Measurements from ENCODE around the gene RPS3A. TPM values are rescaled to one million over a fixed set of nuclear protein-coding genes. Genes with fewer than 3 reads are reported as not detected.
"Not testable (repeated sequence)": the region's sequence is repeated elsewhere in the genome, so short reads cannot be mapped to it uniquely, and the experiment has no call there.

RPS3A gene
- 6,954 TPM for polyA plus RNA-seq (2012; ENCODE audit: missing spikeins)

DNA sequence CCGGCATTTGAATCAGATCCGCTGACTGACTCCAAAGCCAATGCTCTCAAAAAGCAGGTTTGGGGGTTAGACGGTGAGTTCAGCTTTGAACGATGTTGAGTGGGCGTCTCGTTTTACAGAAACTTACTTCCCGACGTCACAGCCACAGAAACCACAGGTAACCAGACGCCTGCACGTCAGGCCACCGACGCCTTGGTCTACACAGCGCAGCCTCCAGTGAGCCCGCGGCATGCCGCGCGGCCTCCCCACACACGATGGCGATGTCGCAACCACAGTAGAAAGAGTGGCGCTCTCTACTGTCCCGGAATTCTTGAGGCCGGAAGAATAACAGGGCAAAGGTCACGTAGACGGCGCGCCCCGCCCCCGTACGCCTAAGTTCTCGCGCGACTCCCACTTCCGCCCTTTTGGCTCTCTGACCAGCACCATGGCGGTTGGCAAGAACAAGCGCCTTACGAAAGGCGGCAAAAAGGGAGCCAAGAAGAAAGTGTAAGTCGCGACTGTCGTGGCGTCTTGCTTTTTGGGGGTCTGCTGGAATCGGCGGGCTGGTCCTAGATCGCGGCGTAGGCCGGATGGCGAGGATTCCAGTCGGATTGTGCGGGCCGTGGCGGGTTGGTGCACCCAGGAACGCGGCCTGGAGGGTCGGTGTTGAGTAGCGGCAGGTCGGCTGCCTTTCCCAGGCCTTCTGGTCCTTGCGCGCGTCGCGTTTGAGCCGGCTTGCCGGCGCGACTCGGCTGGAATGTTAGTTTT, at the start of gene RPS3A:
RPS3A (plus strand) TSS at position 400 of the 747 bp plus-strand sequence; CDS start at position 425, 25 bp downstream.
- peak; percentile 74 for DNase-seq (ENCODE audit: insufficient read length)
- TF ChIP-seq POLR2A (IDR thresholded peaks at IDR 0.05; ENCODE audit: low read depth, low read length) (peak; percentile 99), TAF1 (IDR thresholded peaks at IDR 0.05; ENCODE audit: borderline replicate concordance, low read depth, low read length) (peak; percentile 99), POLR2AphosphoS5 (IDR thresholded peaks at IDR 0.05; ENCODE audit: low read depth, low read length) (peak; percentile 99)
- FAIRE-seq, result peak; percentile 98

DNA sequence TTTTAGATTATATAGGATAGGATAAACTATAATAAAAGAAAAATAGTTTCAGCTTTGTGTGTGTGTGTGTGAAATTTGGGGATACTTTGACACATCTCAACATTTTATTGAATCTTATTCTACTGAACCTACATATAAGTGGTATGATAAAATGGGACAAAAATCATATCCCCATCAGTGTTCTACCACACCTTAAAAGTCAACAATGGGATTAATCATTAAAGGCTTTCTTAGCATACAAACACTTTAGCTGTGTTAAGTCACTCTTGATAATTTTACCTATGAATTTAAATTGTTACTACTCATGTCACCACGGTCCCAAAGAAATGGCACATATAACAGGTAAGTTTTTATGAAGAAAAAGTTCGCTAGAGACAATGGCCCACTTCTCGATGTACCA, 46.6 kb upstream of the RPS3A start:
- FAIRE-seq, result no peak
- TF ChIP-seq POLR2A (IDR thresholded peaks at IDR 0.05; ENCODE audit: low read depth, low read length) (no peak), POLR2AphosphoS5 (IDR thresholded peaks at IDR 0.05; ENCODE audit: low read depth, low read length) (no peak)

DNA sequence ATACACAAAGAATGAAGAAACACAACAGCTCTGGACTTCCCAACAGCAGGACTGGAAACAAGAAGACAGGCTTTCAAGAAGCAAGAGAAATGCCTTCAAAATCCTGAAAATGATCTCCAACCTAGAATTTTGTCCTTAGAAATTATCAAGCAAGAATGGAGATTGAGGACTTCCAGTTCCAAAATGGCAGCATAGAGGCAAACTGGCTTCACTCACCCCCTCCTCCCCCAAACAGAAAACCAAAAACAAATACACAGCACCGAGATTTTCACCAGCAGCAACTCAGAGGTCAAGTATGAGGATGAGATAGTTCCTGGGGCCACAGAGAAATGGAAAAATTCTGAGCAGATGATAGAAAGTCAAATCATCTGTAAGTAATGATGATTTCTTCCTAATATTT, 43.9 kb upstream of the RPS3A start:
- FAIRE-seq (no peak), DNase-seq (ENCODE audit: insufficient read length) (no peak)
- no peak for TF ChIP-seq TAF1 (IDR thresholded peaks at IDR 0.05; ENCODE audit: borderline replicate concordance, low read depth, low read length)
- no peak for TF ChIP-seq POLR2AphosphoS5 (IDR thresholded peaks at IDR 0.05; ENCODE audit: low read depth, low read length)
- TF ChIP-seq POLR2A (IDR thresholded peaks at IDR 0.05; ENCODE audit: low read depth, low read length), result no peak

More for the DNA sequence above, 46.6 kb upstream of the RPS3A start:
- no peak for DNase-seq (ENCODE audit: insufficient read length)

DNA sequence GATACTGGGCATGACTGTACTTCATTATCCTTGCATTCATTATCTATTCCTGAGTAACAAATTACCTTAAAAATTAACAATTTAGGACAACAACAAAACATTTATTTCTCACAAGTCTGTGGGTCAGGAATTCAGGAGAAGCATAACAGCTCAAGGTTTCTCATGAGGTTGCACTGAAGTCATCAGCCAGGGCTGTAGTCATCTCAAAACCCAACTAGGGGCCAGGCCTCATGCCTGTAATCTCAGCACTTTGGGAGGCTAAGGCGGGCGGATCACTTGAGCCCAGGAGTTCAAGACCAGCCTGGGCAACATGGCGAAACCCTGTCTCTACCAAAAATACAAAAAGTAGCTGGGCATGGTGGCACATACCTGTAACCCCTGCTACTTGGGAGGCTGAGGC, 36.3 kb upstream of the RPS3A start:
- not testable (repeated sequence) for FAIRE-seq

DNA sequence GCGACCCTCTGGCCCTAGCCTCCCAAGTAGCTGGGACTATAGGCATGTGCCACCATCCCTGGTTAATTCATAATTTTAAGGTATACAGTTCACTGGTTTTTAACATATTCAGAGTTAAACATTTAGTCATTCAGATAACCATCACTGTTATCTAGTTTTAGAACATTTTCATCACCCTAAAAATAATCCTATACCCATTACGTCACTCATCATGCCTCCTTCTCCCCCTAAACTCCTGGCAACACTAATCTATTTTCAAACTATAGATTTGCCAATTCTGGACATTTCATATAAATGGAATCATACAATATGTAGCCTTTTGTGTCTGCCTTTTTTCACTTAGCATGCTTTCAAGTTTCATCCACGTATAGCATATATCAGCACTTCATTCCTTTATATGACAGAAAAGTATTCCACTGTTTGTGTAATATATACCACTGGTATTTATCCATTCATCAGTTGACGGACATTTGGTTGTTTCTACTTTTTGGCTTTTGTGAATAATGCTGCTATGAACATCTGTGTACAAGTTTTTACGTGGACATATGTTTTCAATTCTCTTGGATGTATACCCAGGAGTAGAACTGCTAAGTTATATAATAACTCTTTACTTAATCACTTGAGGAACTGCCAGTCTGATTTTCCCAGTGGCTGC, 32.0 kb upstream of the RPS3A start:
- no peak for DNase-seq (ENCODE audit: insufficient read length)
- TF ChIP-seq TAF1 (IDR thresholded peaks at IDR 0.05; ENCODE audit: borderline replicate concordance, low read depth, low read length) (no peak), POLR2A (IDR thresholded peaks at IDR 0.05; ENCODE audit: low read depth, low read length) (no peak), POLR2AphosphoS5 (IDR thresholded peaks at IDR 0.05; ENCODE audit: low read depth, low read length) (no peak)
- FAIRE-seq, result no peak

More for the DNA sequence above, 36.3 kb upstream of the RPS3A start:
- DNase-seq (ENCODE audit: insufficient read length), result not testable (repeated sequence)

DNA sequence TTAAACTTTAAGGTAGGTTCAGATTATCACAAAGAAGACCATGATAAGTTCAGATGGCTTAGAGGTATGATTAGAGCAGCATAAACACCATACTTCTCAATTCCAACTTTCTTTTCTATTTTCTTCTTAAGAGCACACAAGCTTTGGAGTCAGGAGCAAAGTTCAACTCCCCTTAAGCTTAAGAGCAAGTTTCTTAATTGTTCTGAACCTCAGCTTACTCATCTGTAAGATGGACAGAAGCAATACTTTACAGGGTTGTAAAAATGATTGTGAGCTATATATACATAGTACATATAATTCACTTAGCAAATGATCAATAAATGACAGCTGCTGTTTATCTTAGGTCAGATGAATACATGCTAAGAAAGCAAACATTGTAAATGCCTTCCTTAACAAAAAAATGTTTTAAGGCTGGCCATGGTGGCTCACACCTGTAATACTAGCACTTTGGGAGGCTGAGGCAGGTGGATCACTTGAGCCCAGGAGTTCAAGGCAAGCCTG, 25.0 kb upstream of the RPS3A start:
- DNase-seq (ENCODE audit: insufficient read length) (no peak), FAIRE-seq (no peak)
- TF ChIP-seq POLR2A (IDR thresholded peaks at IDR 0.05; ENCODE audit: low read depth, low read length), result no peak
- TF ChIP-seq TAF1 (IDR thresholded peaks at IDR 0.05; ENCODE audit: borderline replicate concordance, low read depth, low read length), result no peak
- no peak for TF ChIP-seq POLR2AphosphoS5 (IDR thresholded peaks at IDR 0.05; ENCODE audit: low read depth, low read length)

DNA sequence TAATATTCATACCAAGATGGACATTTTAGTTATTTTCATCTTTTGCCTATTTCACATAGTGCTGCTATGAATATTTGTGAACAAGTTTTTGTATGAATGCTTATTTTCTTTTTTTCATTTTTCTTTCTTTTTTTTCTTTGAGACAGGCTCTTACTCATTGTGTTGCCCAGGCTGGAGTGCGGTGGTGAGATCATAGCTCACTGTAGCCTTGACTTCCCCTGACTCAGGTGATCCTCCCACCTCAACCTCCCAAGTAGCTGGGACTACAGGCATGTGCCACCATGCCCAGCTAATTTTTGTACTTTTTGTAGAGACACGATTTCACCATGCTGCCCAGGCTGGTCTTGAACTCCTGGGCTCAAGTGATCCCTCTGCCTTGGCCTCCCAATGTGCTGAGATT, 21.4 kb upstream of the RPS3A start:
- not testable (repeated sequence) for DNase-seq (ENCODE audit: insufficient read length); FAIRE-seq

DNA sequence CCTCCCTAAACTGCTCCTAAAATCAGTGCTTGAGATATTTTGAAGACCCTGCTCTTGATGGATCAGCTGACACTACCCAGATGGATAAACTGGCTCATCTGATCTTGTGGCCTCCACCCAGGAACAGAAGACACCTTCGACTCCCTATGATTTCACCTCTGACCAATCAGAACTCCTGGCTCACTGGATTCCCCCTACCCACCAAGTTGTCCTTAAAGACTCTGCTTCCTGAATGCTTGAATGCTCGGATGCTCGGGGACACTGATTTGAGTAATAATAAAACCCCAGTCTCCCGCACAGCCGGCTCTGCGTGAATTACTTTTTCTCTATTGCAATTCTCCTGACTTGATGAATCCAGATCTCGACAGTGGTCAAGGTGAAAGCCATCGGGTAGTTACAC, 12.0 kb upstream of the RPS3A start:
- DNase-seq (ENCODE audit: insufficient read length), result no peak
- no peak for FAIRE-seq
- no peak for TF ChIP-seq POLR2A (IDR thresholded peaks at IDR 0.05; ENCODE audit: low read depth, low read length)
- TF ChIP-seq TAF1 (IDR thresholded peaks at IDR 0.05; ENCODE audit: borderline replicate concordance, low read depth, low read length), result no peak
- TF ChIP-seq POLR2AphosphoS5 (IDR thresholded peaks at IDR 0.05; ENCODE audit: low read depth, low read length), result no peak

DNA sequence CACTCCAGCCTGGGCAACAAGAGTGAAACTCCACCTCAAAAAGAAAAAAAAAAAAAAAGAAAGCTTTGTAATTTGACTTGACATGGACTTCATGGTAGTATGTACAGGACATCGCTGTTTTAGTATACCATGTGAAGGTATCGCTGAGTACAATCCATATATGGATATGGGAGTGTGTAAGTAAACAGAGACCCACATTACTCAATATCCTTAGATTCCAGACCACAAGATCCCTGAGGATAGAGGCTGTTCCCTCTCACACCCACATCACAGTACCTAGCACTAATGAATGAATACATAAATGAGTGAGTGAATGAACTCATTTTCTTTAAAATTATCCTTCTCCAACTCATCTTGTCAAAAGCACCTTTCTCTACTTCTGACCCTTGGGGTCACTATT, 8.4 kb upstream of the RPS3A start:
- FAIRE-seq, result no peak

DNA sequence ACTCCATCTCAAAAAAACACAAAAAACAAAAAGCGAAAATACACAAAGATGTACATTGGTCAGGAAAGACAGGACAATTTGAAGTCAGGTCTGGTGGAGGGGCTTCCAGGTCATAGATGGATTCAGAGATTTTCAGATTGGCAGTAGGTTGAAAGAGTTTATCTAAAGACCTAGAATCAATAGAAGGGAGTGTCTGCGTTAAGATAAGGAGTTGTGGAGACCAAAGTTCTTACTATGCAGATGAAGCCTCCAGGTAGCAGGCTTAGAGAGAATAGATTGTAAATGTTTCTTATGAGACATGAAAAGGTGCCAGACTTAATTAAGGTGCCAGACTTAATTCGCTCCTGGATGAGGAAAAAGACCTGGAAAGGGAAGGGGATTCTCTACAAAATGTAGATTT, 6.9 kb upstream of the RPS3A start:
- no peak for TF ChIP-seq TAF1 (IDR thresholded peaks at IDR 0.05; ENCODE audit: borderline replicate concordance, low read depth, low read length)
- TF ChIP-seq POLR2AphosphoS5 (IDR thresholded peaks at IDR 0.05; ENCODE audit: low read depth, low read length), result no peak
- TF ChIP-seq POLR2A (IDR thresholded peaks at IDR 0.05; ENCODE audit: low read depth, low read length), result no peak
- DNase-seq (ENCODE audit: insufficient read length) (no peak), FAIRE-seq (no peak)

More for the DNA sequence above, 8.4 kb upstream of the RPS3A start:
- DNase-seq (ENCODE audit: insufficient read length), result no peak
- TF ChIP-seq POLR2A (IDR thresholded peaks at IDR 0.05; ENCODE audit: low read depth, low read length) (no peak), TAF1 (IDR thresholded peaks at IDR 0.05; ENCODE audit: borderline replicate concordance, low read depth, low read length) (no peak), POLR2AphosphoS5 (IDR thresholded peaks at IDR 0.05; ENCODE audit: low read depth, low read length) (no peak)

DNA sequence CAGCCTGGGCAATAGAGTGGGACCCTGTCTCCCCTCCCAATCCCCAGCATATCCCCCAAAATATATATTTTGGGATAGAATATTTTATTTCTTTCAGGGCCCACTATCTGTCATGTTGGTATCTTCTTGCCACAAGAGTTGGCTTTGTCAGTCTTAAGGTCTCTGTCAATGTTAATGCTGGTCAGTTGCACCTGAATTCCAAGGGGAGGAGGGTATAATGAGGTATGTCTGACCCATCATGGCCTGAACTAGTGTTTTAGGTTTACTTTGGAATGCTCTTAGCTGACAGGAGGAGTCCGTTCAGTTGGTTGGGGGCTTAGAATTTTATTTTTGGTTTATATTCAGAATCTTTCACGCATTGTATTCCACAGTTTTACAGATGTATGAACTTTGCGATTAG, 6.2 kb upstream of the RPS3A start:
- DNase-seq (ENCODE audit: insufficient read length) (no peak), FAIRE-seq (no peak)
- TF ChIP-seq POLR2A (IDR thresholded peaks at IDR 0.05; ENCODE audit: low read depth, low read length) (no peak), TAF1 (IDR thresholded peaks at IDR 0.05; ENCODE audit: borderline replicate concordance, low read depth, low read length) (no peak), POLR2AphosphoS5 (IDR thresholded peaks at IDR 0.05; ENCODE audit: low read depth, low read length) (no peak)

DNA sequence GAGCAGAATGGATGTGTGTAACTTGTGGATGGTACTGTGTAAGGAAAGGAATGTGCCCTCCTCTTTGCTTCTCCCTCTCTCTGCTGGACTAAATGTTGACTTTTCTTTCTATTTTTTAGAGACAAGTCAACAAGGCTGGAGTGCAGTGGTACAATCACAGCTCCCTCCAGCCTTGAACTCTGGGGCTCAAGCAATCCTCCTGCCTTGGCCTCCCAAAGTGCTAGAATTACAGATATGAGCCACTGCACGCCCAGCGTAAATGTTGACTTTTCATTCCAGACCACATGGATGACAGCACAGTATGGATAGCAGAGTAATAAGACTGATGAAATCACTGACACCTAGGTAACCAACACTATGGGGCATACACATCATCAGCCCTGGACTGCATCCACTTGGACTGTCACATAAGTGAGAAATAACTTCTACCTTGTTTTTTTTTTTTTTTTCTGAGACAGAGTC, 5.1 kb upstream of the RPS3A start:
- FAIRE-seq (no peak), DNase-seq (ENCODE audit: insufficient read length) (no peak)
- TF ChIP-seq TAF1 (IDR thresholded peaks at IDR 0.05; ENCODE audit: borderline replicate concordance, low read depth, low read length) (no peak), POLR2AphosphoS5 (IDR thresholded peaks at IDR 0.05; ENCODE audit: low read depth, low read length) (no peak), POLR2A (IDR thresholded peaks at IDR 0.05; ENCODE audit: low read depth, low read length) (no peak)

Data from GM12892 (cell line).